ENCODE results near the gene GRK5.

The GRK5 gene

GRCh38 chr10:119320981-119321380 lies 113.6 kb downstream of the GRK5 start:
- no peak for DNase-seq

DNA sequence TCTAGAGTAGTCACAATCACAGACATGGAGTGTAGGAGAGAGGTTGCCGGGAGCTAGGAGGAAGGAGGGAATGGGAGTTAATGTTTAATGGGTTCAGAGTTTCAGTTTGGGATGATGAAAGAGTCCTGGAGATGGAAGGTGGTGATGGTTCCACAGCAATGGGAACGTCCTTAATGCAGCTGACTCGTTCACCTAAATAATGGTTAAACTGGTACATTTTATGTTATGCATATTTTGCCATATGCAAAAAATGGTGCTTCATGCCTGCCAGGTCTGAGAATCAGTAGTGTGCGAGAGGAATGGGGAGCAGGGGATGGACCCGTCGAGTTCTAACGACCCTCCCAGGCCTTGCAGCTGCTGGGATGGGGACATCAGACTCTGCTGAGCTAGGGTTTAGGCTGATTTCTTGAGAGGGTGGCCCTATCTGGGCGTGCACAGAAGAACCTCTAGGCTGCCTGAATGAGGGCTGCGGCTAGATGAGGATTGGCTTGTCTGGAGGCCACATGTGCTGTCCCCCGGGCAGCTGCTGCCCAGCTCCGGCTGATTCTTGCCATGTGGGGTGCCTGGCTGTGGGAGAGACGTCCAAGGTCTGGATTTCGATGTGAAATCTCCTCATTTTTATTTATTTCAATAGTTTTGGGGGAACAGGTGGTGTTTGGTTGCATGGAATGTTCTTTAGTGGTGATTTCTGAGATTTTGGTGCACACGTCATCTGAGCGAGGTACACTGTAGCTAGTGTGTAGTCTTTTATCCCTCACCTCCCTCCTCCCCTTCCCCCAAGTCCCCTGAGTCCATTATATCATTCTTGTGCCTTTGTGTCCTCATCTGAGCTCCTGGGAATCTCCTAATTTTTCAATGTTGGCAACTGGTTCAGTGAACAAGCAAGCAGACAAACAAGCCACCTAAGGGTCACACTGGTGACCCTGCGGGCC lies 116.0 kb downstream of the GRK5 start:
- DNase-seq, result no peak

- DNase-seq, result no peak
These were observed 117.8 kb downstream of the GRK5 start for GRCh38 chr10:119325131-119325530.

GRCh38 chr10:119326167-119326566 lies 118.8 kb downstream of the GRK5 start:
- DNase-seq, result no peak

- no peak for DNase-seq
These were observed 119.8 kb downstream of the GRK5 start for GRCh38 chr10:119327096-119327745.

GRCh38 chr10:119328223-119328622 lies 120.9 kb downstream of the GRK5 start:
- DNase-seq, result no peak

DNA sequence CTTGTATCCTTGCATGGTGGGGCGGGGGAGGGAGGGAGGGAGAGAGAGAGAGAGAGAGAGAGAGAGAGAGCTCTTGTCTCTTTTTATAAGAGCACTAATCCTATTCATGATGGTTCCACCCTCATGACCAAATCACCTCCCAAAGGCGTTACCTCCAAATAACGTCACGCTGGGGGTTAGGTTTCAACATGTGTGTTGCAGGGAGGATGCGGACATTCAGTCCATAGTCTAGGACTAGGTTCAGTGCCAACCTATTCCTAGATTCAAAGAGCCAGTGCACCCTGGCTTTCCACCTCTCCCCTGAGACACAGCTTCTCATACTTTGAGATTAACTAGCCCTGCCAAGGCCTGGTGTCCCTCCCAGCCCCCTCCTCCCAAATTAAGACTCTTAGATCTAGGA lies 123.0 kb downstream of the GRK5 start:
- no peak for DNase-seq

- no peak for DNase-seq
These were observed 123.7 kb downstream of the GRK5 start for GRCh38 chr10:119331061-119331460.

DNA sequence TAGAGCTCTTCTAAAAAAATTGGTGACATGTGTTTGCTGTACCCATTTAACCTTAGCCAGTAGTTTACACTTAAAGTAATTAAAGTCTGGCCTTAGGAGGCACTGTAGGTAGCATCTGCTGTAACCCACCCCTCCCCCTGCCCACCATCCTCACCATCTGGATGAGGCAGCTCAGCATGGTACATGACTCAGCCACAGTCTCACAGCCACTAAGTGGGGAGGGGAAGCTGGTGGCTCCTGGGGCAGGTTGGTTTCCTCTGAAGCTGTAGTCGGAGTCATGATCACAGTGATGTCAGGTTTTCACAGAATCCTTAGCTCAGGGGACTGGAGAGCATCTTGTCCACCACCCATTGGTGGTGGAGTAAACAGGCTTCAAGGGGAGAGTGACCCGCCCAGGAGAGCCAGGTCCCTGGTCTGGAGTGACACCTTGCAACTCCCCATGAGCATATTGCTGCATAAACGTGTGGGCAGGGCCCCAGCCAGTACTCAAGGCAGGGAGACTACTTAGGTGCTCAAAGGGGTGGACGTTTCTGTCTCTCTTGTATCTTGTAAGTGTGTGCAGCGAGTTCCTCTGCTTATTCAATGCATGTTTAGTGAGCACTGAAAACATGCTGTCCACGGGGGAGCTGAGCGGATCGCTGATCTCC lies 125.9 kb downstream of the GRK5 start:
- DNase-seq, result no peak

DNA sequence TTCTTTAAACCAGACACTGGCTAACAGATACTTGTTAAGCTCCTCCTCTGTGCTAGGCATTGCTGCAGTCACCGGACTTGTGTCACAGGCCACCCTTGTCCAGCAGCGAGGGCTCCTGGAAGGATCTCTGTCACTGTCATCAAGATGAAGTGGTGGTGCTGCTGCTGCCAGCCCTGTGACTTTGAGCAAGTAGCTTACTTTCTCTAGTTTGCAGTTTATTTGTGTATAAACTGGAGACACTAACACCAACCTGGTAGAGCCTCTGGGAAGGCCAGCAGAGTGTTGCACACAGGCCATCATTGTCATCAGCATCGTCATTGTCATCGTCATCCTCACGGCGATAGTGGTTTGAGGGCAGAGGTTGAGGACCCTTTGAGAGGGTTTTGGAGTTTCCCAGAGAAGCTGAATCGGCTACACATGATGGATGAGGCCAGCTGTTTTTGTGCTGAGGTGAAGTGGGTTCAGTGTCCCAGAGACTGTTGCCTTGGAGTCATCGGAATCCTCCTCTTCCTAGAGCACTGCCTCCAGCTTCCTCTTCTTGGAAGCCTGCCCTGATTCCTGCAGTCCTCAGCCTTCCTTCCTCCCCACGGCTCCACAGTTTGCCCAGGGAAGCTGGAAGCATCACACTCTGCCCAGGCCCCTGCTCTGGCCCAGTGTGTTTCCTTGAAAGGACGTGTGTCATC lies 128.4 kb downstream of the GRK5 start:
- DNase-seq, result no peak

- no peak for DNase-seq
These were observed 129.2 kb downstream of the GRK5 start for GRCh38 chr10:119336599-119336998.

- no peak for DNase-seq
These were observed 129.9 kb downstream of the GRK5 start for GRCh38 chr10:119337223-119337622.

DNA sequence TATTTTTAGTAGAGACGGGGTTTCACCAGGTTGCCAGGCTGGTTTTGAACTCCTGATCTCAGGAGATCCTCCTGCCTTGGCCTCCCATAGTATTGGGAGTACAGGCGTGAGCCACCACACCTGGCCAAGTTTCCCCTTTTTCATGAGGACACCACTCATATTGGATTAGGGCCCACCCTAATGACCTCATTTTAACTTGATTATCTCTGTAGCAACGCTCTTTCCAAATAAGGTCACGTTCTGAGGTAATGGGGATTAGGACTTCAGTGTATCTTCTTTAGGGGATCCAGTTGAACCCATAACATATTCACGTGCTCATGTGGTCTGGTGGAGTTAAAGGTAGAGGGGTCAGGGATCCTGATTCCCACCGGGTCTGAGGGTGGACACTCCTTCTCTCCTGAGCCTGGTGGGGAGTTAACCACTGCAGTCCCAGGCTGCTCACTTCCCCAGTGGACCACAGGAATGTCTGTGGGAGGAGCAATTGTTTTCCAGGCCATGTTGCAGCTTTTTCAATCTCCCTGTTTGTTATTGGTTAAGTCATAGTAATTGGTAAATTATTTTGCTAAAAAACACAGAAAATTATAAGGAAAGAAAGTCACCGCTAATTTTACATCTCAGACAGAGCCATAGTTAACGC lies 130.5 kb downstream of the GRK5 start:
- DNase-seq, result peak; percentile 8

GRCh38 chr10:119339109-119339508 lies 131.7 kb downstream of the GRK5 start:
- DNase-seq, result no peak

- DNase-seq, result no peak
These were observed 133.6 kb downstream of the GRK5 start for GRCh38 chr10:119340893-119341458.

- DNase-seq, result no peak
These were observed 134.3 kb downstream of the GRK5 start for GRCh38 chr10:119341459-119342301.

DNA sequence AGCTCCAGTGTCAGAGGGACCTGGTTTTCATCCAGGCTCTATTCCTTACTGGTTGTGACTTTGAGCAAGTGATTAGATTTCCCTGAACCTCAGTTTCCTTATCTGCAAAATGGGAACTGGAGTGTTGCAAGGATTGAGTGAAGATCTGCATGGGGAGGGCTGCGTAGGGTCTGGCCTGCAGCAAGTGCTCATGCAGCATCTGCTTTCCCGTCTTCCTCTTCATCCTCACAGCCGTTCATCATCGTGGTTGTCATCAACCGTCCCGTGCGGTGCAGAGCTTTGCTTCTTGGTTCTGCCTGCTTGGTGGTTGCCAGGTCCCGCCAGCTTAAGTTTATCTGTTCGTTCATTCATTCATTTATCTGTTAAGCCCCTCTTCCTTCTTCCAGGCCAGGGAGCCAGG lies 135.0 kb downstream of the GRK5 start:
- DNase-seq, result no peak

GRCh38 chr10:119343011-119343601 lies 135.7 kb downstream of the GRK5 start:
- DNase-seq, result no peak

DNA sequence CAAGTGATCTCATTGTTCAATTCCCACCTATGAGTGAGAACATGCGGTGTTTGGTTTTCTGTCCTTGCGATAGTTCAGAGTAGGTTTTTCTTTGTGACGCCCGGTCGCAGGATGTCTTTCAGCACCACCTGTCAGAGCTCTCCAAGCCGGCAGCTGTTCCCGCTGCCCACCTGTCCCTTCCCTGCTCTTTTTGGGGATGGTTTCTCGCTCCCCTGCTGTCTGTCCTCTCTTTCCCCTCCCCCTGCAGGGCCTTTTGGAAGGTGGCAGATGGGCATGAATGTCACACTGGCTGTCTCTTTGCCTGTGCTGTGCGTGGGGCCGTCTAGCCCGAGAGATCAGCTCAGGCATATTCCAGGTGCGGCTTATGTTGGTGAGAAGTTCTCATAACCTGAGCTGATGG lies 137.0 kb downstream of the GRK5 start:
- DNase-seq, result no peak

DNA sequence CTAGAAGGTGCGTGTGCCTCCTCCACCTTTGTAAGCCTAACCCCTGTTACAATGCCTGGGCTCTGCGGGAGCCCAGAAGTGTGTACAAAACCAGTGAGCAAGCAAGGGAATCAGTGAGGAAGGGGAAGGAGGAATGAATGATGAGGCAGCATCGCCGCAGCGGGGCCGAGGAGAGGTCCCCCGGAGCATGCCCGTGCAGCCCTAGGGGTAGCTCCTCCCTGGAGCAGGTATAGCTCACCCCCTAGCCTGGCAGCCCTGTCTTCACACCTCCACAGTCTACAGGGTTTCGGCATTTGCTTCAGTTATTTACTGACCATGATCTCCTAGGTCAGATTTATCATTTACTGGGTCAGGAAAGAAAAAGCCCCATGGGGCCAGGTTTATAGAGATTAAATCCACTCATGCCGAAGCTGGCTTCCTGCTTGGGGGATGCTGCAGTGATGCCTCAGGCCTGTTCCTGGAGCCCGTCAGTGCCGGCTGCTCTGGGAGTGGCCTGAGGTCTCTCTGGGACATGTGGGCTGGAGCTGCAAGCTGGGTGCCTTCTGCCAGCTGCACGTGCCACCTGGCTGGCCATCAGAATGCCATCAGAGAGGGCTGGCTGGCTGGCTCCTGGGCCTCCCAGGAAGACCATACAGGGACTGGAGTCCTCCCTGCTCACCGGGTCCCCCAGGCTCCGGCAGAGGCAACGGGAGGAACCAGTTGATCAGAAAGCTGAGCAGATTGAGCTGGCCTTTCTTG lies 138.9 kb downstream of the GRK5 start:
- DNase-seq, result peak; percentile 21
